Fibroblast of lung (primary cell): ENCODE data around the gene RAB35. TPM values are rescaled to one million over a fixed set of nuclear protein-coding genes. Genes with fewer than 3 reads are reported as not detected.

Experiments used
- DNase-seq, 2 donors: peaks; one replicate each; pipeline versions ENCODE4 v3.0.0 to v3.0.0-alpha.2; 2010; ENCODE audit warnings: low read depth in 2 of 2
- H2AFZ ChIP-seq: 2 replicates; pipeline ENCODE4 v1.5.1; 2012; ENCODE audit warnings: low read length, control low read depth, inconsistent platforms
- H3K27ac ChIP-seq: 2 replicates; pipeline ENCODE4 v1.5.1; 2011; ENCODE audit warnings: low read length, control low read depth; ENCODE audit not compliant: insufficient read depth
- H3K27me3 ChIP-seq: 2 replicates; pipeline ENCODE4 v1.5.1; 2011; ENCODE audit warnings: mild to moderate bottlenecking, low read length; ENCODE audit not compliant: control insufficient read depth, insufficient read depth
- H3K36me3 ChIP-seq: 2 replicates; pipeline ENCODE4 v1.5.1; 2011; ENCODE audit warnings: low read length; ENCODE audit not compliant: control insufficient read depth, insufficient read depth
- H3K4me1 ChIP-seq: 2 replicates; pipeline ENCODE4 v1.5.1; 2011; ENCODE audit warnings: low read length; ENCODE audit not compliant: control insufficient read depth, insufficient read depth; ENCODE audit errors: extremely low read depth
- H3K4me2 ChIP-seq: 2 replicates; pipeline ENCODE4 v1.5.1; 2011; ENCODE audit warnings: low read length, control low read depth; ENCODE audit not compliant: insufficient read depth; ENCODE audit errors: extremely low read depth
- H3K4me3 ChIP-seq, 4 experiments: fragments of 200-600 bp in 1 of 4; sonication (generic) in 1 of 4; replicated peaks in 1 of 4; 2 replicates each; pipeline ENCODE4 v1.5.1; 2011 to 2016; ENCODE audit warnings: low read length in 4 of 4, low read depth in 3 of 4, mild to moderate bottlenecking in 3 of 4, control low read depth in 2 of 4, inconsistent platforms in 1 of 4, mixed read lengths in 1 of 4; ENCODE audit not compliant: insufficient read depth in 1 of 4; ENCODE audit errors: control extremely low read depth in 1 of 4
- H3K79me2 ChIP-seq: 2 replicates; pipeline ENCODE4 v1.5.1; 2012; ENCODE audit warnings: mild to moderate bottlenecking, low read length, inconsistent platforms; ENCODE audit not compliant: control insufficient read depth, insufficient read depth
- H3K9ac ChIP-seq: 2 replicates; pipeline ENCODE4 v1.5.1; 2011; ENCODE audit warnings: mild to moderate bottlenecking, low read length, control low read depth; ENCODE audit not compliant: insufficient read depth
- H3K9me3 ChIP-seq: 2 replicates; pipeline ENCODE4 v1.5.1; 2012; ENCODE audit warnings: low read depth, low read length; ENCODE audit not compliant: control insufficient read depth, insufficient read depth
- H4K20me1 ChIP-seq: 2 replicates; pipeline ENCODE4 v1.5.1; 2011; ENCODE audit warnings: low read length; ENCODE audit not compliant: control insufficient read depth, insufficient read depth; ENCODE audit errors: extremely low read depth
- EZH2 ChIP-seq: IDR thresholded peaks from 2 replicates; pipeline ENCODE4 v1.5.1; 2012; ENCODE audit warnings: low read length, control low read depth, mild to moderate bottlenecking; ENCODE audit errors: missing control alignments
- polyA plus RNA-seq, 2 donors: library from polyadenylated mRNA; depleted of rRNA in 1 of 2; stranded (reverse) in 1 of 2; unstranded in 1 of 2; fragments of >200 nt; gene quantifications; 2 replicates each; pipeline ENCODE4 v1.2.1, GENCODE V29; 2011 to 2012; ENCODE audit warnings: missing spikeins in 1 of 2
- total RNA-seq: library from RNA; depleted of rRNA; stranded (reverse); fragments of >200 nt; gene quantifications from 2 replicates; pipeline ENCODE4 v1.2.1, GENCODE V29; 2014
- TF ChIP-seq, protein P1 (sequence below), 2 donors: IDR thresholded peaks in 1 of 2; conservative IDR thresholded peaks in 1 of 2; 1 replicate in 1 of 2; 2 replicates in 1 of 2; pipeline ENCODE4 v1.5.1; 2011 to 2012; ENCODE audit warnings: low read length in 2 of 2, control low read depth in 1 of 2, inconsistent platforms in 1 of 2, low read depth in 1 of 2, mild to moderate bottlenecking in 1 of 2

RAB35 gene
- total and polyA plus RNA-seq, 2 donors (not counting 1 experiment from before 2014, with no cell fraction given) = 29.7 to 51.4 TPM

GRCh38 chr12:120157678-120158077, 41.1 kb upstream of the RAB35 start:
- Histone ChIP-seq H3K36me3 (peaks cover 62% of the 10 kb centered on the region), H4K20me1 (no peaks in the 10 kb centered on the region), H3K9me3 (no peaks in the 10 kb centered on the region), H3K79me2 (no peaks in the 10 kb centered on the region), H3K4me2 (no peak overlapping the region), H3K4me3 (no peak overlapping the region), H2AFZ (no peak overlapping the region), H3K27ac (no peak overlapping the region), H3K9ac (no peak overlapping the region), H3K4me1 (no peaks in the 10 kb centered on the region), H3K27me3 (no peaks in the 10 kb centered on the region)
- TF ChIP-seq, protein P1, sequence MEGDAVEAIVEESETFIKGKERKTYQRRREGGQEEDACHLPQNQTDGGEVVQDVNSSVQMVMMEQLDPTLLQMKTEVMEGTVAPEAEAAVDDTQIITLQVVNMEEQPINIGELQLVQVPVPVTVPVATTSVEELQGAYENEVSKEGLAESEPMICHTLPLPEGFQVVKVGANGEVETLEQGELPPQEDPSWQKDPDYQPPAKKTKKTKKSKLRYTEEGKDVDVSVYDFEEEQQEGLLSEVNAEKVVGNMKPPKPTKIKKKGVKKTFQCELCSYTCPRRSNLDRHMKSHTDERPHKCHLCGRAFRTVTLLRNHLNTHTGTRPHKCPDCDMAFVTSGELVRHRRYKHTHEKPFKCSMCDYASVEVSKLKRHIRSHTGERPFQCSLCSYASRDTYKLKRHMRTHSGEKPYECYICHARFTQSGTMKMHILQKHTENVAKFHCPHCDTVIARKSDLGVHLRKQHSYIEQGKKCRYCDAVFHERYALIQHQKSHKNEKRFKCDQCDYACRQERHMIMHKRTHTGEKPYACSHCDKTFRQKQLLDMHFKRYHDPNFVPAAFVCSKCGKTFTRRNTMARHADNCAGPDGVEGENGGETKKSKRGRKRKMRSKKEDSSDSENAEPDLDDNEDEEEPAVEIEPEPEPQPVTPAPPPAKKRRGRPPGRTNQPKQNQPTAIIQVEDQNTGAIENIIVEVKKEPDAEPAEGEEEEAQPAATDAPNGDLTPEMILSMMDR (conservative IDR thresholded peaks at IDR 0.05 in 1 of 2, IDR thresholded peaks at IDR 0.05 in 1 of 2; ENCODE audit: low read depth in 1 of 2, low read length in 2 of 2) = no peak
- no peak for TF ChIP-seq EZH2
- DNase-seq = no peak

DNA sequence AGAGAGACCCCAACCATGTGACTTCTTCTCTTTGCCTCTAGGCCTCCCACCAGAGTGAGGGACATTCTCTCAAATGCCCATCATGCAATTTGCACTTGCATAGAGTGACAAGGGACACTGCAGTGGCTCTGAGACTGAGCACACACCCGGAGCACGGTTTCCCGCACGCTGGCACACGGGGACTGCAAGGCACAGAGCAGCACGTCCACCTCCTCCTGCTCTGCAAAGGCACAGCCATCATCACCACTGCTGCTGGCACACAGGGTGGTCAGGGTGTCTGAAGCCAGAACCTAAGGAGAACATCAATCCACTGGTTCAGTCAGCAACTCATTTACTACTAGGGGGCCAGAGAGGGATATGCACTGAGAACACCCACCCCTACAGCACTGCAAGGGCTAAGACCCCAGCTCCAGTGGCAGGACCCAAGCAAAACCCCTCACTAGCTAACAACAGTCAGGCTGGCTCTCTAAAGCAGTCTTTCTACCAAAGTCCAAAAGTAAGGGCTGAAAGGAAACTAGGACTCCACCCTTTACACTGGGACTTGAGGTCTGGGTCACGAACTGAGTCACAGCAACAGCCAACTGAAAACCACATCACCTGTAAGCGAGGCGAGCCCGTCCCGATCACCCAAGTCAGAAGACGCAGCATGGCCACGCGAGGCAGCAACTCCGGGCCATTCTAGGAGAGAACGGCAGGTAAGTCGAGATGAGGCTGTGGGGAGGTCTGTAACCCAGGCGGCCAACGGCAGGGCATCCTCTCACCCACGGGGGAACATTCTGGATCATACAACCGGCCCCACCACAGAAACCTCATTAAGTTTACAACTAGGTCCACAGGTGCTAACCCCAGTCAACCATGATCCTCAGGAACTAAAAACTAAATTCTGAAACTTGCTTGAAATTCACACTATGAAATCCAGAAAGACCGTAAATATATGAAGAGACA, 40.0 kb upstream of the RAB35 start:
- TF ChIP-seq, protein P1 (conservative IDR thresholded peaks at IDR 0.05 in 1 of 2, IDR thresholded peaks at IDR 0.05 in 1 of 2; ENCODE audit: low read depth in 1 of 2, low read length in 2 of 2) = no peak
- TF ChIP-seq EZH2 = no peak
- Histone ChIP-seq H3K4me3 (no peak overlapping the region), H3K9me3 (no peaks in the 10 kb centered on the region), H4K20me1 (no peaks in the 10 kb centered on the region), H3K27me3 (no peaks in the 10 kb centered on the region), H3K4me1 (no peaks in the 10 kb centered on the region), H3K27ac (no peak overlapping the region), H3K36me3 (peaks cover 59% of the 10 kb centered on the region), H3K9ac (no peak overlapping the region), H2AFZ (no peak overlapping the region), H3K4me2 (no peak overlapping the region), H3K79me2 (no peaks in the 10 kb centered on the region)
- DNase-seq = no peak

DNA sequence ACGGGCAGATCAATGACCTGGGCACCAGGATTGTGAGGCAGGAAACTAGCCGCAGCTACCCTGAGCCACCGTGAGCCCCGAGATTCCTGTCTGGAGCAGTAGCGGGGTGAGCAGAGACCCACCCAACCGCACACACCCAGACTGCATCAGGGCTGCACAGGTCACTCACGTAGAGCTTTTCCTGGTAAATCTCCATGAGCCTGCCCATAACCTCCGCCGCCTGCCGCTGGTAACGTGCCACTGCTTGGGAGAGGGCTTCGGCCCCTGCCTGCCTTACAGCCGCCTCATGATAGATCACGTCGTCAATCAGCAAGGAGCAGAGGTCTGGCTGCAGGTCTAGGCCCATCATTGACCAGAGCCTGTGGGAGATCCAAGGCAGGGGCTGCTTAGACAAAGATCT, 38.5 kb upstream of the RAB35 start:
- no peak overlapping the region for H3K27ac ChIP-seq
- no peaks in the 10 kb centered on the region for H4K20me1 ChIP-seq
- no peaks in the 10 kb centered on the region for H3K79me2 ChIP-seq
- H3K4me2 ChIP-seq = no peak overlapping the region
- H3K4me1 ChIP-seq = no peaks in the 10 kb centered on the region
- no peak for DNase-seq
- no peaks in the 10 kb centered on the region for H3K9me3 ChIP-seq
- TF ChIP-seq, protein P1 (conservative IDR thresholded peaks at IDR 0.05 in 1 of 2, IDR thresholded peaks at IDR 0.05 in 1 of 2; ENCODE audit: low read depth in 1 of 2, low read length in 2 of 2) = no peak
- TF ChIP-seq EZH2 = no peak
- no peak overlapping the region for H2AFZ ChIP-seq
- no peaks in the 10 kb centered on the region for H3K27me3 ChIP-seq
- H3K9ac ChIP-seq = no peak overlapping the region
- peaks cover 53% of the 10 kb centered on the region for H3K36me3 ChIP-seq
- H3K4me3 ChIP-seq = no peak overlapping the region
